T-cell (primary cell): ENCODE data around the gene DLK2. TPM values are rescaled to one million over a fixed set of nuclear protein-coding genes. Genes with fewer than 3 reads are reported as not detected.

Experiments
- ATAC-seq, 4 experiments: fragments of 200-7000 bp in 3 of 4; fragments of 150-1000 bp in 1 of 4; cut with Tn5 transposase; replicated peaks in 1 of 4; 1 replicate in 3 of 4; 2 replicates in 1 of 4; pipeline ENCODE4 v1.10.0; 2021; ENCODE audit warnings: moderate library complexity in 3 of 4, mild to moderate bottlenecking in 2 of 4, moderate number of reproducible peaks in 1 of 4
- CTCF ChIA-PET, 2 donors: fragments of 300-600 bp; sonication (Branson Sonifier 250); formaldehyde crosslinking; loops; one replicate each; lab custom pipeline; 2022; ENCODE audit warnings: antibody characterized with exemption in 2 of 2; lab: Charles Lee
- POLR2A ChIA-PET, 2 donors: fragments of 300-600 bp; sonication (Branson Sonifier 250); formaldehyde crosslinking; loops; one replicate each; lab custom pipeline; 2022; ENCODE audit warnings: antibody characterized with exemption in 2 of 2; lab: Charles Lee
- DNase-seq, 35 experiments: peaks; one replicate each; pipeline versions ENCODE4 v3.0.0 to v3.0.0-alpha.2; 2013 to 2023
- H3K27ac ChIP-seq: one replicate; pipeline ENCODE4 v1.5.1; 2013; ENCODE audit warnings: low read length
- H3K27me3 ChIP-seq, 2 experiments: replicated peaks in 1 of 2; 1 replicate in 1 of 2; 2 replicates in 1 of 2; pipeline versions ENCODE4 v1.6.1 to v1.7.0; 2013; ENCODE audit warnings: low read length in 1 of 2, mixed read lengths in 1 of 2; ENCODE audit not compliant: control insufficient read depth in 2 of 2, insufficient read depth in 2 of 2; ENCODE audit errors: extremely low read depth in 1 of 2
- H3K36me3 ChIP-seq, 2 donors: 1 replicate in 1 of 2; 2 replicates in 1 of 2; pipeline versions ENCODE4 v1.6.1 to v1.7.0; 2013; ENCODE audit warnings: low read length in 1 of 2; ENCODE audit not compliant: control insufficient read depth in 2 of 2, insufficient read depth in 1 of 2; ENCODE audit errors: extremely low read depth in 1 of 2
- H3K4me1 ChIP-seq, 2 experiments: 1 replicate in 1 of 2; 2 replicates in 1 of 2; pipeline versions ENCODE4 v1.6.1 to v1.7.0; 2013; ENCODE audit warnings: low read length in 2 of 2, mixed read lengths in 1 of 2; ENCODE audit not compliant: insufficient read depth in 2 of 2, control insufficient read depth in 1 of 2; ENCODE audit errors: extremely low read depth in 1 of 2
- H3K4me3 ChIP-seq, 2 donors: 1 replicate in 1 of 2; 2 replicates in 1 of 2; pipeline versions ENCODE4 v1.5.1 to v1.7.0; 2013; ENCODE audit warnings: mild to moderate bottlenecking in 2 of 2, low read length in 1 of 2, moderate library complexity in 1 of 2; ENCODE audit not compliant: control insufficient read depth in 1 of 2; ENCODE audit errors: extremely low read depth in 1 of 2
- H3K9me3 ChIP-seq: 2 replicates; pipeline ENCODE4 v1.7.0; 2013
- H3K27ac Mint-ChIP-seq, 2 donors: one replicate each; pipeline ENCODE4 v1.8.0; 2020 to 2021; ENCODE audit warnings: mild to moderate bottlenecking in 2 of 2, mixed read lengths in 2 of 2
- H3K27me3 Mint-ChIP-seq, 2 donors: one replicate each; pipeline ENCODE4 v1.8.0; 2021 to 2022; ENCODE audit warnings: mixed read lengths in 2 of 2
- H3K36me3 Mint-ChIP-seq: one replicate; pipeline ENCODE4 v1.8.0; 2021; ENCODE audit warnings: mixed read lengths
- H3K4me1 Mint-ChIP-seq, 3 donors: one replicate each; pipeline ENCODE4 v1.8.0; 2020 to 2022; ENCODE audit warnings: mixed read lengths in 3 of 3, mild to moderate bottlenecking in 1 of 3
- H3K4me3 Mint-ChIP-seq, 3 donors: one replicate each; pipeline ENCODE4 v1.8.0; 2020 to 2022; ENCODE audit warnings: mild to moderate bottlenecking in 3 of 3, mixed read lengths in 3 of 3, moderate library complexity in 3 of 3
- H3K9me3 Mint-ChIP-seq, 3 donors: one replicate each; pipeline ENCODE4 v1.8.0; 2020 to 2022; ENCODE audit warnings: mixed read lengths in 3 of 3
- WGBS: methylation state at CpG from one replicate; pipeline ENCODE4 v1.1.5; 2013; ENCODE audit warnings: missing lambda C conversion rate; ENCODE audit not compliant: insufficient coverage; 5-methylcytosine and 5-hydroxymethylcytosine counted together
- total RNA-seq, 35 experiments: library from RNA in 6 of 35; stranded (reverse) in 6 of 35; fragments of 120-200 nt in 1 of 35; gene quantifications; one replicate each; pipeline versions ENCODE4 v1.2.1 to v1.2.4 and lab custom pipeline; 2013 to 2026

The DLK2 gene
- total RNA-seq, 5 donors from 2014 or later (not counting 1 experiment from before 2014, with no cell fraction given), result 0.47 to 2.1 (median 1.4) TPM

- H3K36me3 ChIP-seq, result peaks cover 5 to 45% of the 10 kb centered on the region in 2 donors
- ATAC-seq (no peak), DNase-seq (no peak)
- H3K9me3 Mint-ChIP-seq, result no peaks in the 10 kb centered on the region
- ChIA-PET POLR2A (no interaction called here), CTCF (interaction anchor here in 1 of 2 donors (0.5 kb wide), 1 partner anchor 107 kb away, joined by 4 read pairs; no protein-coding TSS in a partner anchor)
- H3K4me3 ChIP-seq, result no peak overlapping the region
- no peak overlapping the region for H3K4me3 Mint-ChIP-seq
- H3K27ac Mint-ChIP-seq, result no peak overlapping the region
- peaks cover 12% of the 10 kb centered on the region for H3K36me3 Mint-ChIP-seq
- no peaks in the 10 kb centered on the region for H3K27me3 Mint-ChIP-seq
- no peaks in the 10 kb centered on the region for H3K27me3 ChIP-seq
- 88% methylated on average over 4 of the region's 8 CpGs for WGBS
- peaks cover 9 to 21% of the 10 kb centered on the region in 2 experiments for H3K4me1 ChIP-seq
- H3K27ac ChIP-seq, result no peak overlapping the region
- H3K4me1 Mint-ChIP-seq, result peaks cover 20 to 25% (median 22%) of the 10 kb centered on the region in 3 donors
- no peaks in the 10 kb centered on the region for H3K9me3 ChIP-seq
Measured at GRCh38 chr6:43433148-43433547, 22.2 kb downstream of the DLK2 start.

- Mint-ChIP-seq H3K27ac (no peak overlapping the region), H3K4me3 (no peak overlapping the region), H3K4me1 (peaks cover 23 to 28% (median 27%) of the 10 kb centered on the region in 3 donors), H3K9me3 (no peaks in the 10 kb centered on the region), H3K27me3 (no peaks in the 10 kb centered on the region), H3K36me3 (peaks cover 7% of the 10 kb centered on the region)
- ATAC-seq, result no peak
- WGBS, result over 99% methylated on average over 9 of the region's 19 CpGs
- DNase-seq, result no peak
- POLR2A ChIA-PET, result no interaction called here
- Histone ChIP-seq H3K4me1 (peaks cover 9 to 25% of the 10 kb centered on the region in 2 experiments), H3K36me3 (peaks cover 5 to 40% of the 10 kb centered on the region in 2 donors), H3K4me3 (no peak overlapping the region), H3K9me3 (no peaks in the 10 kb centered on the region), H3K27ac (no peak overlapping the region), H3K27me3 (no peaks in the 10 kb centered on the region)
- CTCF ChIA-PET, result interaction anchor here (0.5 kb wide), 2 partner anchors 41 to 106 kb away, joined by 3 to 4 read pairs; no protein-coding TSS in a partner anchor
Measured at GRCh38 chr6:43432009-43432945, 23.1 kb downstream of the DLK2 start.

- peaks cover 9 to 31% of the 10 kb centered on the region in 2 experiments for H3K4me1 ChIP-seq
- peaks cover 0 to 26% of the 10 kb centered on the region in 2 donors for H3K36me3 ChIP-seq
- peak overlapping the region; percentile 92 to 94 (median 92) for H3K4me3 Mint-ChIP-seq
- no peak overlapping the region for H3K4me3 ChIP-seq
- peaks cover 3% of the 10 kb centered on the region for H3K36me3 Mint-ChIP-seq
- H3K27ac Mint-ChIP-seq, result peak overlapping the region; percentile 94
- ChIA-PET CTCF (no interaction called here), POLR2A (no interaction called here)
- DNase-seq (no peak), ATAC-seq (no peak)
- no CpG with 5 or more reads among the region's 3 CpGs for WGBS
- H3K27ac ChIP-seq, result peak overlapping the region; percentile 90
- no peaks in the 10 kb centered on the region for H3K9me3 Mint-ChIP-seq
- H3K27me3 Mint-ChIP-seq, result no peaks in the 10 kb centered on the region
- no peaks in the 10 kb centered on the region for H3K27me3 ChIP-seq
- no peaks in the 10 kb centered on the region for H3K9me3 ChIP-seq
- peaks cover 28 to 36% (median 31%) of the 10 kb centered on the region in 3 donors for H3K4me1 Mint-ChIP-seq
Measured at GRCh38 chr6:43428874-43429273, 26.5 kb downstream of the DLK2 start.

GRCh38 chr6:43428112-43428570, 27.2 kb downstream of the DLK2 start:
- peaks cover 3% of the 10 kb centered on the region for H3K36me3 Mint-ChIP-seq
- peak overlapping the region; percentile 94 for H3K27ac Mint-ChIP-seq
- DNase-seq (peak in 2 of 35 experiments; percentile 13 to 18), ATAC-seq (peak in 1 of 4 experiments; percentile 48)
- WGBS, result 0% methylated on average over 5 of the region's 12 CpGs
- Histone ChIP-seq H3K27me3 (no peaks in the 10 kb centered on the region), H3K27ac (peak overlapping the region; percentile 90), H3K36me3 (peaks cover 0 to 19% of the 10 kb centered on the region in 2 donors), H3K4me3 (peak overlapping the region; percentile 81 to 92), H3K4me1 (peaks cover 9 to 31% of the 10 kb centered on the region in 2 experiments), H3K9me3 (no peaks in the 10 kb centered on the region)
- peaks cover 28 to 36% (median 31%) of the 10 kb centered on the region in 3 donors for H3K4me1 Mint-ChIP-seq
- H3K4me3 Mint-ChIP-seq, result peak overlapping the region; percentile 92 to 94 (median 92)
- POLR2A ChIA-PET, result interaction anchor here in 1 of 2 donors (0.6 kb wide), 1 partner anchor 768 kb away, joined by 6 read pairs; no protein-coding TSS in a partner anchor
- H3K9me3 Mint-ChIP-seq, result no peaks in the 10 kb centered on the region
- H3K27me3 Mint-ChIP-seq, result no peaks in the 10 kb centered on the region
- CTCF ChIA-PET, result interaction anchor here in 1 of 2 donors (0.8 to 1.5 kb wide), 2 partner anchors 41 to 78 kb away, joined by 5 to 8 read pairs; no protein-coding TSS in a partner anchor

- DNase-seq, result peak; percentile 77 to 98 (median 95)
- peak; percentile 89 to 95 (median 92) for ATAC-seq
- WGBS, result under 1% methylated on average over 48 of the region's 49 CpGs
- no peaks in the 10 kb centered on the region for H3K9me3 ChIP-seq
- CTCF ChIA-PET, result interaction anchor here in 1 of 2 donors (0.6 to 1.5 kb wide), 8 partner anchors 13 to 656 kb away, joined by 3 to 10 read pairs (median 5); partner anchors contain the start of gene ZNF318
- no peaks in the 10 kb centered on the region for H3K27me3 ChIP-seq
- POLR2A ChIA-PET, result interaction anchor here (0.6 to 0.8 kb wide), 4 partner anchors 13 to 768 kb away, joined by 3 to 8 read pairs (median 6); partner anchors contain the start of gene YIPF3 (in 1 of the 2)
- Mint-ChIP-seq H3K4me3 (peak within 1 kb of the TSS; percentile 92 to 94 (median 92)), H3K27me3 (no peaks in the 10 kb centered on the region), H3K27ac (peak within 1 kb of the TSS; percentile 94), H3K4me1 (peaks cover 28 to 36% (median 31%) of the 10 kb centered on the region in 3 donors), H3K9me3 (no peaks in the 10 kb centered on the region), H3K36me3 (peaks cover 3% of the 10 kb centered on the region)
- peak within 1 kb of the TSS; percentile 90 for H3K27ac ChIP-seq
- H3K4me3 ChIP-seq, result peak within 1 kb of the TSS; percentile 81 to 92
- H3K4me1 ChIP-seq, result peaks cover 9 to 31% of the 10 kb centered on the region in 2 experiments
- peaks cover 0 to 13% of the 10 kb centered on the region in 2 donors for H3K36me3 ChIP-seq
Measured at GRCh38 chr6:43427406-43428111, 27.8 kb downstream of the DLK2 start, which contains the start of gene ABCC10. Gene ABCC10, plus strand, starts transcription at chr6:43427541. Its CDS starts 438 bp downstream, at chr6:43427979.
